ENCODE results near the gene SCN3B. TPM values are rescaled to one million over a fixed set of nuclear protein-coding genes. Genes with fewer than 3 reads are reported as not detected.
A peak's percentile ranks its signal among the peaks of the same experiment; 100 is the strongest.

The SCN3B gene
- total RNA-seq, 1 donor from 2014 or later: 0.13 TPM

GRCh38 chr11:123601136-123601535, 53.3 kb downstream of the SCN3B start:
- DNase-seq (ENCODE audit: low read depth, low spot score): no peak

GRCh38 chr11:123597859-123598258, 56.6 kb downstream of the SCN3B start:
- no peak for DNase-seq (ENCODE audit: low read depth, low spot score)

- no peak for DNase-seq (ENCODE audit: low read depth, low spot score)
These were observed 59.5 kb downstream of the SCN3B start for GRCh38 chr11:123594921-123595320.

- no peak for DNase-seq (ENCODE audit: low read depth, low spot score)
These were observed 60.1 kb downstream of the SCN3B start for GRCh38 chr11:123594188-123594901.

- DNase-seq (ENCODE audit: low read depth, low spot score): no peak
These were observed 60.9 kb downstream of the SCN3B start for GRCh38 chr11:123593570-123593969.

- DNase-seq (ENCODE audit: low read depth, low spot score): peak; percentile 73
These were observed 64.0 kb downstream of the SCN3B start for GRCh38 chr11:123590296-123590912.

- no peak for DNase-seq (ENCODE audit: low read depth, low spot score)
These were observed 65.6 kb downstream of the SCN3B start for GRCh38 chr11:123588864-123589262.

GRCh38 chr11:123588117-123588863, 66.1 kb downstream of the SCN3B start:
- no peak for DNase-seq (ENCODE audit: low read depth, low spot score)

GRCh38 chr11:123587559-123587958, 66.9 kb downstream of the SCN3B start:
- DNase-seq (ENCODE audit: low read depth, low spot score): no peak

- no peak for DNase-seq (ENCODE audit: low read depth, low spot score)
These were observed 67.4 kb downstream of the SCN3B start for GRCh38 chr11:123587044-123587443.

GRCh38 chr11:123586568-123586967, 67.9 kb downstream of the SCN3B start:
- no peak for DNase-seq (ENCODE audit: low read depth, low spot score)

- no peak for DNase-seq (ENCODE audit: low read depth, low spot score)
These were observed 68.7 kb downstream of the SCN3B start for GRCh38 chr11:123585706-123586105.

GRCh38 chr11:123585206-123585605, 69.2 kb downstream of the SCN3B start:
- no peak for DNase-seq (ENCODE audit: low read depth, low spot score)

GRCh38 chr11:123584737-123585136, 69.7 kb downstream of the SCN3B start:
- DNase-seq (ENCODE audit: low read depth, low spot score): no peak

- DNase-seq (ENCODE audit: low read depth, low spot score): no peak
These were observed 70.2 kb downstream of the SCN3B start for GRCh38 chr11:123584186-123584585.

GRCh38 chr11:123582992-123583504, 71.4 kb downstream of the SCN3B start:
- no peak for DNase-seq (ENCODE audit: low read depth, low spot score)

GRCh38 chr11:123581651-123582399, 72.6 kb downstream of the SCN3B start:
- no peak for DNase-seq (ENCODE audit: low read depth, low spot score)

- no peak for DNase-seq (ENCODE audit: low read depth, low spot score)
These were observed 73.7 kb downstream of the SCN3B start for GRCh38 chr11:123580557-123581275.

GRCh38 chr11:123580137-123580536, 74.3 kb downstream of the SCN3B start:
- no peak for DNase-seq (ENCODE audit: low read depth, low spot score)

GRCh38 chr11:123579482-123579812, 75.0 kb downstream of the SCN3B start:
- no peak for DNase-seq (ENCODE audit: low read depth, low spot score)
